Sigmoid colon (tissue), 7 donors: ENCODE data around the gene KRTAP2-3. TPM values are rescaled to one million over a fixed set of nuclear protein-coding genes. Genes with fewer than 3 reads are reported as not detected.
"Not testable (repeated sequence)": the region's sequence is repeated elsewhere in the genome, so short reads cannot be mapped to it uniquely, and the experiment has no call there.

ENCODE experiments used
- DNase-seq: peaks from one replicate; pipeline ENCODE4 v3.0.0-alpha.2; 2019
- H3K27ac ChIP-seq, 4 donors: fragments of 200-600 bp; sonication (generic); one replicate each; pipeline ENCODE4 v1.5.1; 2016 to 2019; ENCODE audit warnings: mild to moderate bottlenecking in 1 of 4
- H3K27me3 ChIP-seq, 3 donors: fragments of 200-600 bp; sonication (generic); one replicate each; pipeline ENCODE4 v1.5.1; 2019; ENCODE audit warnings: mild to moderate bottlenecking in 1 of 3
- H3K36me3 ChIP-seq, 4 donors: fragments of 200-600 bp; sonication (generic); one replicate each; pipeline ENCODE4 v1.5.1; 2016 to 2019
- H3K4me1 ChIP-seq, 4 donors: fragments of 200-600 bp; sonication (generic); one replicate each; pipeline ENCODE4 v1.5.1; 2017 to 2019
- H3K4me3 ChIP-seq, 4 donors: fragments of 200-600 bp; sonication (generic); one replicate each; pipeline ENCODE4 v1.5.1; 2017 to 2019; ENCODE audit warnings: mild to moderate bottlenecking in 2 of 4, moderate library complexity in 1 of 4
- H3K9me3 ChIP-seq, 4 donors: fragments of 200-600 bp in 3 of 4; sonication (generic) in 3 of 4; one replicate each; pipeline versions ENCODE4 v1.5.1 to v1.6.1; 2013 to 2019
- CTCF ChIP-seq, 4 experiments: fragments of 450-650 bp in 3 of 4; fragments of 200-600 bp in 1 of 4; IDR thresholded peaks; one replicate each; pipeline ENCODE4 v1.5.1; 2016 to 2019; ENCODE audit warnings: antibody characterized with exemption in 4 of 4, mild to moderate bottlenecking in 3 of 4, moderate library complexity in 2 of 4
- EP300 ChIP-seq, 4 donors: sonication (generic); formaldehyde crosslinking; IDR thresholded peaks; one replicate each; pipeline ENCODE4 v1.6.1; 2017; ENCODE audit warnings: antibody characterized with exemption in 4 of 4
- POLR2A ChIP-seq, 2 donors: fragments of 450-650 bp; IDR thresholded peaks; one replicate each; pipeline ENCODE4 v1.6.1; 2016; ENCODE audit warnings: antibody characterized with exemption in 2 of 2, mild to moderate bottlenecking in 2 of 2, moderate library complexity in 2 of 2
- POLR2AphosphoS5 ChIP-seq, 4 donors: sonication (generic); formaldehyde crosslinking; IDR thresholded peaks; one replicate each; pipeline ENCODE4 v1.6.1; 2017; ENCODE audit warnings: antibody characterized with exemption in 4 of 4
- WGBS, 2 donors: extraction: QIAGEN DNeasy Blood & Tissue Kit; methylation state at CpG; one replicate each; pipeline ENCODE4 v1.1.7; 2013; 5-methylcytosine and 5-hydroxymethylcytosine counted together
- intact Hi-C: fragments of 100-400 bp; cut with DNase I; formaldehyde crosslinking; loops from one replicate; pipeline ENCODE4 v1.15.1; 2023
- polyA plus RNA-seq, 3 donors: library from polyadenylated mRNA; stranded (reverse); fragments of 200-250 nt; gene quantifications; one replicate each; pipeline ENCODE4 v1.2.3, GENCODE V29; 2013
- total RNA-seq, 4 donors: library from RNA; depleted of rRNA; stranded (reverse); fragments of >200 nt; gene quantifications; one replicate each; pipeline ENCODE4 v1.1.0, GENCODE V29; 2016
- donor health status: healthy with polysubstance abuse.
- donor health status: Bipolar disorder and iron deficiency.
- donor health status: healthy.

The KRTAP2-3 gene
- total and polyA plus RNA-seq, 7 donors = not detected

GRCh38 chr17:41067281-41067680, 7.4 kb upstream of the KRTAP2-3 start:
- Histone ChIP-seq H3K27me3 (no peaks in the 10 kb centered on the region), H3K9me3 (no peaks in the 10 kb centered on the region), H3K4me1 (peaks cover 0 to 2% (median 0%) of the 10 kb centered on the region in 4 donors), H3K27ac (no peak overlapping the region), H3K36me3 (no peaks in the 10 kb centered on the region), H3K4me3 (no peak overlapping the region)
- no peak for TF ChIP-seq POLR2A (IDR thresholded peaks at IDR 0.05)
- no peak for TF ChIP-seq CTCF (IDR thresholded peaks at IDR 0.05)
- TF ChIP-seq EP300 (IDR thresholded peaks at IDR 0.05) = no peak
- no peak for TF ChIP-seq POLR2AphosphoS5 (IDR thresholded peaks at IDR 0.05)
- intact Hi-C loops = no loop called here
- DNase-seq = no peak

- Histone ChIP-seq H3K4me3 (no peak within 1 kb of the TSS), H3K4me1 (peaks cover 0 to 15% (median 9%) of the 10 kb centered on the region in 4 donors), H3K9me3 (no peaks in the 10 kb centered on the region), H3K27ac (no peak within 1 kb of the TSS), H3K36me3 (no peaks in the 10 kb centered on the region), H3K27me3 (no peaks in the 10 kb centered on the region)
- TF ChIP-seq EP300 (IDR thresholded peaks at IDR 0.05) = no peak
- TF ChIP-seq CTCF (IDR thresholded peaks at IDR 0.05) = no peak
- no peak for TF ChIP-seq POLR2AphosphoS5 (IDR thresholded peaks at IDR 0.05)
- TF ChIP-seq POLR2A (IDR thresholded peaks at IDR 0.05) = no peak
- WGBS, 2 donors = 89 to 92% methylated on average over 6 of the region's 6 CpGs
- DNase-seq = no peak
- intact Hi-C loops = no loop called here
Measured at GRCh38 chr17:41065829-41066624, 6.1 kb upstream of the KRTAP2-3 start, which contains the start of gene KRTAP2-4. KRTAP2-4 (minus strand) TSS chr17:41065879; CDS start chr17:41065845, 34 bp downstream.

- H3K27ac ChIP-seq, H3K4me3 ChIP-seq, H3K36me3 ChIP-seq, H3K9me3 ChIP-seq, intact Hi-C loops, DNase-seq, H3K27me3 ChIP-seq: not testable (repeated sequence)
- H3K4me1 ChIP-seq = peaks cover 0 to 17% (median 9%) of the 10 kb centered on the region in 4 donors
- 62 to 82% methylated on average over 7 of the region's 16 CpGs for WGBS, 2 donors
Measured at GRCh38 chr17:41065016-41065689, 5.2 kb upstream of the KRTAP2-3 start.

GRCh38 chr17:41064301-41064700, 4.4 kb upstream of the KRTAP2-3 start:
- 64 to 65% methylated on average over 1 of the region's 1 CpG for WGBS, 2 donors
- no peaks in the 10 kb centered on the region for H3K36me3 ChIP-seq
- no peak for TF ChIP-seq EP300 (IDR thresholded peaks at IDR 0.05)
- TF ChIP-seq POLR2AphosphoS5 (IDR thresholded peaks at IDR 0.05) = no peak
- no peak for TF ChIP-seq POLR2A (IDR thresholded peaks at IDR 0.05)
- no peak for TF ChIP-seq CTCF (IDR thresholded peaks at IDR 0.05)

DNA sequence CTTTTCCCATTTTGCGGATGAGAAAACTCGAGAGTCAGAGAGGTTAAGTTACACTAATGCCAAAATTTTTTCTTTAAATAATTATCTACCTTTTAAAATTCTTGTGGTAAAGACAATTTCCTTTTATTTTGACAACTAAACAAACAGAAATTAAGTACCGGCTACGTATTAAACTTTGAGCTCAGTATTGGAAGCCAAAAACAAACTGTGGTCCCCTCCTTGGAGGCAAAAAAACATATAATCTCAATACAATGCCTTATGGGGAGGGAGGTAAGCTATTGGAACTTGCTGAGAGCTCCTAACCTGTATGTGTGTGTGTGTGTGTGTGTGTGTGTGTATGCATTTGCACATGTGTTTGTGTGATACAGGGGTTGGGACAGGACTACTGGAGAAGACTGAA, 3.5 kb upstream of the KRTAP2-3 start:
- TF ChIP-seq POLR2AphosphoS5 (IDR thresholded peaks at IDR 0.05) = no peak
- TF ChIP-seq EP300 (IDR thresholded peaks at IDR 0.05) = no peak
- no peak for TF ChIP-seq CTCF (IDR thresholded peaks at IDR 0.05)
- no peak for TF ChIP-seq POLR2A (IDR thresholded peaks at IDR 0.05)
- Histone ChIP-seq H3K27ac (no peak overlapping the region), H3K4me1 (peaks cover 0 to 21% (median 9%) of the 10 kb centered on the region in 4 donors), H3K4me3 (no peak overlapping the region), H3K27me3 (no peaks in the 10 kb centered on the region), H3K36me3 (no peaks in the 10 kb centered on the region), H3K9me3 (no peaks in the 10 kb centered on the region)
- intact Hi-C loops = no loop called here
- DNase-seq = no peak
- WGBS, 2 donors = 61 to 72% methylated on average over 4 of the region's 4 CpGs

More at GRCh38 chr17:41064301-41064700, 4.4 kb upstream of the KRTAP2-3 start:
- intact Hi-C loops = no loop called here
- Histone ChIP-seq H3K4me3 (no peak overlapping the region), H3K27me3 (no peaks in the 10 kb centered on the region), H3K9me3 (no peaks in the 10 kb centered on the region), H3K27ac (no peak overlapping the region), H3K4me1 (peaks cover 0 to 20% (median 9%) of the 10 kb centered on the region in 4 donors)
- DNase-seq = no peak
